Measurements from ENCODE around the gene PSTK. TPM values are rescaled to one million over a fixed set of nuclear protein-coding genes. Genes with fewer than 3 reads are reported as not detected.

PSTK gene
- polyA plus RNA-seq, 1 donor from 2014 or later = 21.0 TPM

DNA sequence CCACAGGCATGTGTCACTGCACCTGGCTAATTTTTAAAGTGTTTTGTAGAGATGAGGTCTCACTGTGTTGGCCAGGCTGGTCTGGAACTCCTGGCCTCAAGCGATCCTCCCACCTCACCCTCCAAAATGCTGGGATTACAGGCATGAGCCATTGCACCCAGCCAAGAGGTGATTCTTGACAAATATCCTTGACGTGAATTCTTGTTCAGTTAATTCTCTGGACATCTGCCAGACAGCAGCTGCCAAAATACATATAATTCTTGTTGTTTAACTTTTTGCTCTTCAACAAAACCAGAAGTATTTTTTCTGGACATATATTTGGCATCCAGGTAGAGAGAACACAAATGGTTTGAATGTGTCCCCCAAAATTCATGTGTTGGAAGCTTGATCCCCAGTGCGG lies 31.8 kb downstream of the PSTK start:
- Histone ChIP-seq H3K36me3 (ENCODE audit: insufficient read depth, low read length) (no peaks in the 10 kb centered on the region), H3K4me3 (ENCODE audit: low read length) (no peak overlapping the region), H2AFZ (ENCODE audit: low read depth, low read length) (no peak overlapping the region), H3K27ac (ENCODE audit: low read length) (no peak overlapping the region), H3K9me3 (ENCODE audit: low read length) (no peaks in the 10 kb centered on the region), H3K27me3 (ENCODE audit: insufficient read depth, low read depth, low read length) (no peaks in the 10 kb centered on the region), H3K4me2 (ENCODE audit: low read length) (no peak overlapping the region), H3K9me2 (ENCODE audit: insufficient read depth, low read length) (no peaks in the 10 kb centered on the region), H3F3A (ENCODE audit: insufficient read depth, low read length, poor library complexity, severe bottlenecking) (no peaks in the 10 kb centered on the region), H4K20me1 (ENCODE audit: insufficient read depth) (no peaks in the 10 kb centered on the region), H3K9ac (ENCODE audit: low read length) (no peak overlapping the region), H3K79me2 (replicated peaks; ENCODE audit: insufficient read depth, low read length) (peaks cover 23% of the 10 kb centered on the region)
- TF ChIP-seq TAF1 (IDR thresholded peaks at IDR 0.05; ENCODE audit: low read depth) (no peak), REST (IDR thresholded peaks at IDR 0.05; ENCODE audit: borderline replicate concordance) (no peak), POLR2AphosphoS5 (IDR thresholded peaks at IDR 0.05) (no peak), EZH2 (IDR thresholded peaks at IDR 0.05; ENCODE audit: borderline replicate concordance, insufficient read depth, low read length, poor library complexity, severe bottlenecking) (no peak), MXI1 (conservative IDR thresholded peaks at IDR 0.05; ENCODE audit: poor library complexity, severe bottlenecking) (no peak)

DNA sequence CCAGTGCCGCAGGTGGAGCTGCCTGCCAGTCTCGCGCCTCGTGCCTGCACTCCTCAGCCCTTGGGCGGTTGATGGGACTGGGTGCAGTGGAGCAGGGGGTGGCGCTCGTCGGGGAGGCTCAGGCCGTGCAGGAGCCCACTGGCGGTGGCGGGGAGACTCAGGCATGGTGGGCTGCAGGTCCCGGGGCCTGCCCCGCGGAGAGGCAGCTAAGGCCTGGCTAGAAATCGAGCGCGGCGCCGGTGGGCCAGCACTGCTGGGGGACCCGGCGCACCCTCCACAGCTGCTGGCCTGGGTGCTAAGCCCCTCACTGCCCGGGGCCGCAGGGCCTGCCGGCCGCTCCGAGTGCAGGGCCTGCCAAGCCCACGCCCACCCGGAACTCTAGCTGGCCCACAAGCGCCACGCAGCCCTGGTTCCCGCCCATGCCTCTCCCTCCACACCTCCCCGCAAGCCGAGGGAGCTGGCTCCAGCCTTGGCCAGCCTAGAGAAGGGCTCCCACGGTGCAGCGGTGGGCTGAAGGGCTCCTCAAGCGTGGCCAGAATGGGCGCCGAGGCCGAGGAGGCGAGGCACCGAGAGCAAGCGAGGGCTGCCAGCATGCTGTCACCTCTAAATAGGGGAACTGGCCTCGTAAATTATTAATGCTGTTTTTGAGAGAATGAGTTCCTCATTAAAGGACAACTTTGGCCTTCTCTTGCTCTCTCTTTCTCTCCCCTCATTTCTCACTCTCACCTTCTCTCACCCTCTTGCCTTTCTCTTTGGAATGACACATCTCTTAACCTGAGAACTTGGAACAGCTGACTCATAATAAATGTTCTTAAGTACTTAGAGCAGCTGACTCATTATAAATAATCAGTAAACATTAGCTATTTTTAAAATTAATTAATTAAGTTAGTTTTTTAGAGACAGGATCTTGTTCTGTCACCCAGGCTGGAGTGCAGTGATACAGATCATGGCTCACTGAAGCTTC lies 33.5 kb downstream of the PSTK start:
- Histone ChIP-seq H3K79me2 (replicated peaks; ENCODE audit: insufficient read depth, low read length) (peaks cover 8% of the 10 kb centered on the region), H3K9me2 (ENCODE audit: insufficient read depth, low read length) (no peaks in the 10 kb centered on the region), H3K27me3 (ENCODE audit: insufficient read depth, low read depth, low read length) (no peaks in the 10 kb centered on the region), H3K9ac (ENCODE audit: low read length) (no peak overlapping the region), H2AFZ (ENCODE audit: low read depth, low read length) (no peak overlapping the region), H3K9me3 (ENCODE audit: low read length) (no peaks in the 10 kb centered on the region), H3K27ac (ENCODE audit: low read length) (no peak overlapping the region), H3K36me3 (ENCODE audit: insufficient read depth, low read length) (no peaks in the 10 kb centered on the region), H4K20me1 (ENCODE audit: insufficient read depth) (no peaks in the 10 kb centered on the region), H3F3A (ENCODE audit: insufficient read depth, low read length, poor library complexity, severe bottlenecking) (no peaks in the 10 kb centered on the region), H3K4me3 (ENCODE audit: low read length) (no peak overlapping the region), H3K4me2 (ENCODE audit: low read length) (no peak overlapping the region)
- TF ChIP-seq REST (IDR thresholded peaks at IDR 0.05; ENCODE audit: borderline replicate concordance) (no peak), RAD21 (conservative IDR thresholded peaks at IDR 0.05) (no peak), EP300 (conservative IDR thresholded peaks at IDR 0.05; ENCODE audit: poor library complexity, severe bottlenecking) (no peak), EZH2 (IDR thresholded peaks at IDR 0.05; ENCODE audit: borderline replicate concordance, insufficient read depth, low read length, poor library complexity, severe bottlenecking) (no peak), TAF1 (IDR thresholded peaks at IDR 0.05; ENCODE audit: low read depth) (no peak), MXI1 (conservative IDR thresholded peaks at IDR 0.05; ENCODE audit: poor library complexity, severe bottlenecking) (no peak), POLR2AphosphoS5 (IDR thresholded peaks at IDR 0.05) (no peak), SMC3 (conservative IDR thresholded peaks at IDR 0.05; ENCODE audit: poor library complexity) (no peak)
- TF ChIP-seq, protein P1, sequence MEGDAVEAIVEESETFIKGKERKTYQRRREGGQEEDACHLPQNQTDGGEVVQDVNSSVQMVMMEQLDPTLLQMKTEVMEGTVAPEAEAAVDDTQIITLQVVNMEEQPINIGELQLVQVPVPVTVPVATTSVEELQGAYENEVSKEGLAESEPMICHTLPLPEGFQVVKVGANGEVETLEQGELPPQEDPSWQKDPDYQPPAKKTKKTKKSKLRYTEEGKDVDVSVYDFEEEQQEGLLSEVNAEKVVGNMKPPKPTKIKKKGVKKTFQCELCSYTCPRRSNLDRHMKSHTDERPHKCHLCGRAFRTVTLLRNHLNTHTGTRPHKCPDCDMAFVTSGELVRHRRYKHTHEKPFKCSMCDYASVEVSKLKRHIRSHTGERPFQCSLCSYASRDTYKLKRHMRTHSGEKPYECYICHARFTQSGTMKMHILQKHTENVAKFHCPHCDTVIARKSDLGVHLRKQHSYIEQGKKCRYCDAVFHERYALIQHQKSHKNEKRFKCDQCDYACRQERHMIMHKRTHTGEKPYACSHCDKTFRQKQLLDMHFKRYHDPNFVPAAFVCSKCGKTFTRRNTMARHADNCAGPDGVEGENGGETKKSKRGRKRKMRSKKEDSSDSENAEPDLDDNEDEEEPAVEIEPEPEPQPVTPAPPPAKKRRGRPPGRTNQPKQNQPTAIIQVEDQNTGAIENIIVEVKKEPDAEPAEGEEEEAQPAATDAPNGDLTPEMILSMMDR (IDR thresholded peaks at IDR 0.05; ENCODE audit: poor library complexity, severe bottlenecking) = no peak

Measured in neural cell (in vitro differentiated cells).